Left renal cortex interstitium (tissue), 4 donors: Measurements from ENCODE around the gene FOXF2. TPM values are rescaled to one million over a fixed set of nuclear protein-coding genes. Genes with fewer than 3 reads are reported as not detected.

Experiments used
- DNase-seq, 4 donors: peaks; one replicate each; pipeline ENCODE4 v3.0.0-alpha.2; 2013; ENCODE audit warnings: low read depth in 4 of 4, low spot score in 2 of 4, missing footprints in 1 of 4
- polyA plus RNA-seq, 4 donors: library from polyadenylated mRNA; unstranded; fragments of 120-200 nt; gene quantifications; one replicate each; pipeline ENCODE4 v1.2.1, GENCODE V29; 2013; ENCODE audit not compliant: insufficient read length in 4 of 4

FOXF2 gene
- polyA plus RNA-seq, 4 donors: 0.16 to 0.25 (median 0.22) TPM

DNA sequence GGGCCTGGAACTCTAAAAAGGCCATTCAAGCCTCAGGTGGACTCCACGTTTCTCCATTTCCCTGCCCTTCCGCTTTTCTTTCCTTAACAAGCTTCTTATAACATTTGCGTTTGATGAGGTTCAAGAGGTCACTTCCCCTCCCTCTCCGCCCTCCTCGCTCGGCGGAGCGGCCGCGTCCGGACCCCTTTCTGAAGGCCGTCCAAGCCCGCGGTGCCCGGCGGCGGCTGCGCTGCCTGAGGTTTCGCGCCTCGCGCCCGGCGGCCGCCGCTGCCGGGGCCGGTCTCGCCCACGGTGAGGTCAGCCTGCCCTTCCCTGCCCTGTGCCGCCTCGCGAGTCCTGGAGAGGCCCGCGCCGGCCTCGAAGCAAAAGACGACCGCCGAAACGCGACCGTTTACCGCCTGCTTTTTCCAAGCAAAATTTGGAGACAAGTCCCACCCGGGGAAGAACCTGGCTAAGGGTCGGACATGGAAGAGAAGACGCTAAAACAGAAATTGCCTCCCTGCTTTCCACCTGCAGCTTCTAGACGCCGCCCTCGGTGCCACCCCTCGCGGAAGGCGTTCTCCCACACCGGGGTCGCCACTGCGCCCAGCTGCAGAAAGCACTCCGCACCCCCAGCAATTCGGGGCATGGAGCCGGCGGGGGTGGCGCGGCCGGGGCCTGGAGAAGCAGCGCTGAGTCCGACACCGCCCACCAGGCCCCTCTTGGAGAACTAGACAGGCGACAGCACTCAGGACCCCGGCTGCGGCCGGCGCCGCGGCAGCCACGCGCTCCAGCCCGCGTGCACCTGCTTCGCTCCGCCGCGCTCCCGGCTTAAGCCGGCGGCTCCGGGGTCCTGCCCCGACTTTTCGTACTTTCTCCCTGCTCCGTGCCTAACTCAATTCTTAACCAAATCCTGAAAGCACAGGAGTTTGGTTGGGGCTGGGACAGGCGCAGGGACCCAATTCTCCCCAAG lies 11.0 kb upstream of the FOXF2 start:
- DNase-seq: no peak

DNA sequence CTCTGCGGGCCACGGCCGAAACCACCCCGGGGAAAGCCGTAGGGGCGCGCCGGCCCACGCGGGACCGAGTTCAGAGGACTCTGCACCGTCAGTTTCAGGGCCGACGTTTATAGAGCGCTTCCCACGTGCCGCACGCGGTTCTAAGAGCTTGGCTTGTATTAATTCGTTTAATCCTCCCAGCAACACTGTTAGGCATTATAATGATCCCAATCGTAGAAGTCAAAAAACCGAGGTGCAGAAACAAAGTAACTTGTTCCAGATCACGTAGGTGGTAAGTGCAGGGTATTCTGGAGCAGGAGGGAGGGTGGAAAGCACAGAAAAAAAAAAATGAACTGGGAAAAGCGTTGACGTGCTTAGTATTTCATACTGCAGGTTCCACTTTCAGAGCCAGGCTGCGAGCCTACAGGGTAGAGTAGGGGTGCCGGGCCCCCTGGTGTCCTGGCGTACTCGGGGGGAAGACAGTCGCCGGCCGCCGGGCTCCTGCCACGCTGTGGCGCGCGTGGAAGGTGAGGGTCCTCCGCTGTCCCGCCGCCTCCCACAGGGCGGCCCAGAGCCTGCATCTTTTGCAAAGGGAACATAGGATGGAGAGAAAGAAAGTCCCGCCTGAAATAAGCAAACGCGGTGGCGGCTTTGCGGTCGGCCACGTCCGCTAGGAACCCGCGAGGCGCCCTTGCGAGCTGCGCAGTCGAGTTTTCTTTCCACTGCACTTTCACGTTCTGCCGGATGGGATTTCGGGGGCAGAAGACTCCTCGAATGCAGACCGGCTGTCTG lies 10.2 kb upstream of the FOXF2 start:
- no peak for DNase-seq

DNA sequence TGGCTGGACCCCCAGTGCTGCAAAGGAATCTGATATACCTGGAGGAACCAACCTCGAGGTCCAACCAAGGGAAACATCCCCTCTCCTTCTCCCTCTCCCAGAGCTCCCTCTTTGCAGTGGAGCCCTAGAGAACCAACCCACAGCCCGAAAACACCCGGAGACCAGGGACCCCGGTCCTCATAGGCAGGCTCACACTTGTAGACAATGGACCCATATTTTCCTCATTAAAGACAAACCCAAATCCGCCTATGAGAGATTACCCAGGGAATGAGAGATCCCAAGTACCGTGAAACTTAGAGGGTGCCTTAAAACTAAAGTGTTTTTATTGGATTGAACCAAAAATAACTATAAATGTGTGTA lies 9.6 kb upstream of the FOXF2 start:
- no peak for DNase-seq

DNA sequence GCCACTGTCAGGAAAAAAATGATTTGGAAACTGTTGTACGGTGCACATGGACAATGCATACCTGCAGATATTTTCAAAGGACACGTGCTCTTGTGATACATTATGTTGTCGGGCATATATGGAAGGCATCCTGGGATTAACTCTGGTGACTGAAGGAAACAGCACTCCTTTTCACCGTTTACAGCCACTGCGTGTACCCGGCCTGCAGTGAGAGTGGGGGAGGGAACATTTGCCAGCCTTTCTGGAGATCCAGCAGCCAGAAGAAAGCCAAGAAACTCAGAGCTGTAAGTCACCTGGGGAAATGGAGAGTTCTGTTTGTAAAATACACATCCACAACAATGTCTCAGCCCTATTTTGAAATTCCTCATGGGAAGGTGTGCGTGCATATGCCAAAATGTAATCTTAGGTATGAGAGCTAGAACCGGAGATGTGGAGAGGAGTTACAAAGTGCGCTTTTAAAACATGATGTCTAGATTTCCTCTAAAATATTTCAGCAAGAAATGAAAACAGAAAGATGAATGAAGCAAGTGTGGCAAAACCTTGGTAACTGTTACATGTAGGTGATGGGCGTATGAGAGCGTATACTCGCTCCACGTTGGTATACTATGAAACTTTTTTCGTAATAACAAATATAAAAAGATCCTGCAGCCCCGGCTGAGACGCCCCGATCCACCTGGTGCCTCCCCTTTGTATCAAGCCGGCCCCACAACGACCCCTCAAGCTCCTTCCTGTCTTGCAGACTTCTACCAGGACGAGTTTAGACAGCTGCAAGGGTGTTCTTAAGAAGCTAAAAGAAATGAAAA lies 8.6 kb upstream of the FOXF2 start:
- no peak for DNase-seq

DNA sequence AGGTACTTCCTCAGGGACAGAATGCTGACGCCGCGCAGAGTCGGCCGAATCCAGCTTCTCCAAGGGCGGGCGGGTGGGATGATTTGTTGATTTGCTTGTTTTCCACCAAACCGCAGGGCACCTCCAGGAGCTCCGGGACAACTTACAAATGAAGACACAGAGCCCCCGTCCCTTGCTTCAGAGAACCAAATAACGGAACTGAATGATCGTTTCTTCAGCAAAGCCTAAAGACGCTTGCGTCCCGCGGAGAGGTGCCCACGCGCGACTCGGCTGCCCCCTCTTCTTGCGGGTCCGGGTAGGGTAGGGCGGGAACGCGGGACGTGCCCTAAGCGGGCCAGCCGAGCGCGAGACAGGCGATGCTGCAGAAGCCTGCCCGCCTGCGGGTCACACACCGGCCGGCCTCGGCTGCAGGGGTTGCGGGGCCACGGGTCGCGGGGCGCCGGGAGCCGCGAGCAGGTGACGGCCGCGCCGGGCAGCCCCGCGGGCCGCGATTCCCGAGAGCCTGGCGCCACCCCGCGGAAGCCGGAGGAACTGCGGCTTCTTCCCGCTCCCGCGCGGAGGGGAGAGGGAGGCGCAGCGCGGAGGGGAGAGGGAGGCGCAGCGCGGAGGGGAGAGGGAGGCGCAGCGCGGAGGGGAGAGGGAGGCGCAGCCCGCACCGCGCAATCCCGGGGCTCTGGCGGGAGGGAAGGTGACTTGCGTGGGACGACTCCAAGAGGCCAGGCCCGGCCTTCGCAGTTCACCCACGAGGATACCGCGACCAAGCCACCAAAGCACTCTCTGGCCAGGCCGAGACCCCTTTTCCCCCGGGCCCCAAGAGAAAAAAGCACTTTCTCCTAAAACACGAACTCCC lies 7.7 kb upstream of the FOXF2 start:
- no peak for DNase-seq

DNA sequence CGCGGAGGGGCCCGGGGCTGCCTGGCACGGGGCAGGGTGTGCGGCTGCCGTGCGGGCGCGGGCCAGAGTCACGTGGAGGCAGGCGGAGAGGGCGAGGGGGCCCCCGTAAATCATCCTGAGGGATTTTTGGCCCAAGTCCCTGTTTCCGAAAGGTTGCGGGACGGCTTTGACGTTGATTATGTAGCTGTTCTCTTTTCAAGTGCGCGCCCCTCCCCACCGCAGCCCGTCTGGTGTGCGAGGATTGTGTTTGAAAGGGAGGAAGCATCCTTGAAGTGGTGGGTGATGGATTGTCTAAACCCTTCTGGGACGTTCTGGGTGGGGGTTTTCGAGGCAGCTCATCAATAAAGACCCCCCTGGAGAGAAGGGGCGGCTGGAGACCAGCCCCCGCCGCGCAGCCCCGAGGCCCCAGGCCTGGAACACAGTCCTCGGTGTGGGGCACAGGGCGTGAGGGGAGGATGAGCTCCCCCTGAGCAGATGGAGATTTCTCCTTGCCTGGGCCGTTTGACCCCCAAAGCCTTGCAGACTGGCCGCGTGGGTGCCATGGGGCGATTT lies 7.0 kb upstream of the FOXF2 start:
- no peak for DNase-seq

DNA sequence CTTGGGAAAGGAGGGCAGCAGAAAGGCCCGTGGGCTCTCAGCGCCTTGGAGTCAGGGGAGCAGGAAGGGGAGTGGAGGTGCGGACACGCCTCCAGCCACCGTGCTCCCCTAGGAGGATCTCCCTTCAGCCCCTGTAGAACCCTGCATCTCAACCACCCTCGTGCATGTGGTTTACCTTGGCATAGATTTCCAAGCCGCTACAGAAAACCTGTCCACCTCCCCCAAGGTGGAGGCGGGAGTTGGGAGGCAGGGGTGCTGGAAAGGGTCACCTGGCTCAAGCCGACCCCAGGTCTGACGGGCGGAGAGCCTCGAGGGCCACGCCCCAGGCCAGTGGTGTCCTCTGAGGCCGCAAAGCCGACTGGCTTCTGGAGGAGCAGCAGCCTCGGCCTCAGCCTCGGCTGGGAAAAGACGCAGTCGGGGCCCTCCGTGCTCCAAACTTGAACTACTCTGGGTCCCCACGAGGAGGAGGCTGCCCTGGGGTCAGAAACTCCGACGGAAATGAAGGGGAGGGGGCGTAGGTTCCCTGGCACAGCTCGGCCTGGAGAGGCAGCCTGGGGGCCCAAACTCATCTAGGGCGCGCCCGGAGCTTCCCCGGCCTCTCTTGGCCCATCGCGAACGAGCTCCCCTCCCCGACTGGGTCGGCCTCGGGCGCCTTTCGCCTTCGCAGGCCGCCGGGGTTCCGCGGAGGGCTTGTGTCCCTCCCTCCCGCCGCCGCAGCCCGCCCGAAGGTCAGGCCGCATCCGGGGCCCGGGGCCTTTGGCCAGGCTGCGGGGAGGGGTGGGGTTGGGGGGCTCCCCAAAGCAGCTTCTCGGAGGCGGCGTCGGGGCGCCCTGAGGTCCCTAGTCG lies 6.3 kb upstream of the FOXF2 start:
- DNase-seq: no peak

DNA sequence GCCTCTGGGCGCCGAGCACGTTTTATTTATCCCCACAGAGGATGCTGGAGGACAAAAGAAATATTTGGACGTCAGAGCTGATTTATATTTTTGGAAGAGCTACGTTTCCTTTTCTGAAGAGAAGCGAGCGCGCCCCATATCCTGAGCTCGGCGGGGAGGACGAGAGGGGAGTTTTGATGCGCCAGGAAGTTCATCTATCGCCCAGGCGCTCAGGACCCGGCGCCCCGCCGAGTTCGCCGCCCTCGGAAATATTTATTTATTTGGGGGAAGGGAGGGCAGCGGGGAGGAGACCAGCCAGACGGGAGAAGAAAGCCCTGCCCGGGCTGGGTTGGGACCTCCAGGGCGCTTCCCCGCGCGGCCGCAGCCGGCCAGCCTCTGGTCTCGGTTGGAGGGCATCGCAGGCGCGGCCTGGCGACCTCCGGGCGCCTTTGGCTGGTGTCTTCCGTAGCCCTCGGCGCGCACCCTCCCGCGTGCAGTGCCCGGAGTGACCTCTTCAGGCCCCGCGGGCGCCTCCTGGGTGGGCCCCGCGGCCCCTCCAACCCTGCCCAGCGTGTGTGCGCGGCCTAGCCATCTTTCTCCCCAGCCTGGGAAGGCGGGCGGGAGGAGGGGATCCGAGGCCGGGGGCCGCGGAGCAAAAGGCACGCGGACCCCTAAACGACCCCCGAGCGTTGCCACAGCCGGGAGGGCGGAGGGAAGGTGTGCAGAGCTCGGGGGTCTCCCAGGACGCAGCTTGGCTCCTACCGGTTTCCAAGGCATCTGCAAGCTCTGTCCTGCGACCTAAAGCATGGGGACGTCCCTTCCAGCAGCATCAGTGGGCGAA lies 5.4 kb upstream of the FOXF2 start:
- DNase-seq: no peak

DNA sequence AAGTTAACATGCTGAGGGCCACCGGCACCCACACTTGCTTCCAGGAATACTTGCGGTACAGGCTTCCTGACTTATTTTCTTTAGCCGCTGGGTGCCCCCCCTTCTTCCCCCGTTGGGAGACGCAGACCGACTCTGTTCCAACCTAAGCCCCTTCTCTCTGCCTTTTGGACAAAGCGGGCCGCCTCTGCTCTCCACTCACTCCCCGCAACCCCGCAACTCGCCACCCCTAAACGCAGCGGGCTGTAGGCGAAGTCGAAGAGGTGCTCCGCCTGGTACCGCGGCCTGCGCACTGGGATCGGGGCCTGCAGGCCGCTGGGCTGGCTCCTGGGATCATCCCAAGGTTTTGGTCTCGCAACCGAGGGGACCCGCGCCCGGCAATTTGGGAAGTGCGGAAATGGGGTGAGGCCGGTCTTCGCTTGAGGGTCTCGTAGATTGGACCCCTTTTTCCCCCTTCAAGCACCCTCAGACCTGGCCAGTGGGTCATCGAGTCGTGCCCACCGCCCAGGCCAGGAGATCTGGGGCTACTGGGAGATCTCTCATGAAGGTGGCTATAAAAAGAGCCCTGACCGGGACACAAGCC lies 4.7 kb upstream of the FOXF2 start:
- no peak for DNase-seq

DNA sequence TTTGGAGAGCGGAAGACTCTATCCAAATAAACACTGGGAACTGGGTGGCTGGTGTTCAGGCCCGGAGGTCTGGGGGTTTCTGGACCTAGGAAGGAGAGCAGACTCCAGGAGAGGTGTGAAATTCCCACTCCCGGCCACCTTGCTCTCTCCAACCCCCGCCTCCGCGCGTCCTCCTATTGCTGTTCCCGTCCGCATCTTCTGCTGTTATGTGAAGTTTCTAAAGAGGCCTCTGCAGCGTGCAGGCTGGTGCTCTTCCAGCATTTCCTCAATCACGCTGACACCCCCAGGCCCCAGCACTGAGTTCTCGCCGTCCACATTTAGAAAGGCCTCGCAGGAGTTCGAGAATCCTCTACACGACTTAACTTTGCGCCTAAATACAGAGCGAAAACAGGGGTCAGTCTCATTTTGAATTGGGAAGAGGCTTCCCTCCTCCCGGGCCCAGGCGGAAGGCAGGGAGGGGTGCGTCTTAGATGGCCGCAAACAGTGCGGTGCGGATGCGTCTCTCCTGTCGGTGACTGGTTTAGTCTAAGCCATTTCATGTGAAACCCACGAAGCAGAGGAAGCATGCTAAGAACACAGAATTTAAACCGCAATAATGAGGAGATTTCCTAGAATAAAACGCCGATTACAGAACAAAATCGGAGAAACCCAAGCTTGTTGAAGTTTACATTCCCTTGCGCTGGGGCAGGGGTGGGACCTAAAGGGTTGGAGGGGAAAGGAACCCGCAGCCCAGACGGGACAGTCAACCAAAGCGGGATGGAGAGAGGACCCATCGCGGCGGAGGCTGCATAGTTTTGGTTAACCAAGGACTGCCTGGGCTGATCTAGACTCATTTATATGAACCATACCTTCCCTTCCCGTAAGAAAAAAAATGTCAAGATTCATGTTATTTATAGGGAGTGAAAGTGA lies 4.0 kb upstream of the FOXF2 start:
- no peak for DNase-seq

DNA sequence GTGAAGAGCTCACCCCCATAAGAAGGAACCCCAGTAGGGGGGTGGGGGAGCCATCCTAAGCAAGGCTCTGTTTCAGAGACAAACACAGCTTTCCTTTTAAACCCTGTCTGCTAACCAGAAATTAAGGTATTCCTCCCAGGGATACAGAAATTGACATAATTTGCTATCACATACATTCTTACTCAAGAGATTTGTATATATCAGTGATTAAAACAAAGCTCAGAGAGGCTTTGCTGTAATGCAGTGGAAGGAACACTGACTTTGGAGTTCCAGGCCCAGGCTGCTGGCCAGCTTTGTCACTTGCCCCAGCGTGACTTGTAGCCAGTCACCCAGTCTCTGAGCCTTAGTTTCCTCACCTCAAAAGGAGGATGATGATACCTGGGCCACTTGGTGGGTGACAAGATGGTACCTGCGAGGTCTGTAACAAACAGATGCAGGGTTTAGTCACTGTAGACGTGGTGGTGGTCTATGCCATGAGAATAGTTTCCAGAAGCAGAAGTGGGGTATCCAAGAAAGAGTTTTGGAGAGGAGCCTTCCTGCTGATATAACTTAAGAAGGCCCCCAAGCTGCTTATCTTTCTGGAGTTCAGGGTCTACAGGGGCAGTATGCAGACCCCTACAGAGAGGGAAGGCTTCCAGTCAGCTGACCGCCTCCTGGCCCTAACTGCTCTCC lies 3.2 kb upstream of the FOXF2 start:
- no peak for DNase-seq

DNA sequence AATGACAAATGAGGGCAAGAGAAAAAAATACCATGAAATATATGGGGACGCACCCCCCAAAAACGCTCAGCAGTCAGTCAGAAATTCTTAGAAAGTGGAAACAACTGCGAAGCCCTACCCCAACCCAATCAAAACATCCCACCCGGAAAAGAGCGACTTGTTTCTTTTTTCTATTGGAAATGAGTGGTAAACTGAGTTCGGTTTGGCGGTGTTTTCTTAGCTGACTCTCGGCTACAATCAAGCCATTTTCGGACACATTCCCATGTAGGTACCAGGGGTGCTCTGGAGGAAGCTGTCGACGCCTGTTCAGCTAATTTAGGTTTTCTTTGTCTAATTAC lies 1.9 kb upstream of the FOXF2 start:
- DNase-seq: no peak

DNA sequence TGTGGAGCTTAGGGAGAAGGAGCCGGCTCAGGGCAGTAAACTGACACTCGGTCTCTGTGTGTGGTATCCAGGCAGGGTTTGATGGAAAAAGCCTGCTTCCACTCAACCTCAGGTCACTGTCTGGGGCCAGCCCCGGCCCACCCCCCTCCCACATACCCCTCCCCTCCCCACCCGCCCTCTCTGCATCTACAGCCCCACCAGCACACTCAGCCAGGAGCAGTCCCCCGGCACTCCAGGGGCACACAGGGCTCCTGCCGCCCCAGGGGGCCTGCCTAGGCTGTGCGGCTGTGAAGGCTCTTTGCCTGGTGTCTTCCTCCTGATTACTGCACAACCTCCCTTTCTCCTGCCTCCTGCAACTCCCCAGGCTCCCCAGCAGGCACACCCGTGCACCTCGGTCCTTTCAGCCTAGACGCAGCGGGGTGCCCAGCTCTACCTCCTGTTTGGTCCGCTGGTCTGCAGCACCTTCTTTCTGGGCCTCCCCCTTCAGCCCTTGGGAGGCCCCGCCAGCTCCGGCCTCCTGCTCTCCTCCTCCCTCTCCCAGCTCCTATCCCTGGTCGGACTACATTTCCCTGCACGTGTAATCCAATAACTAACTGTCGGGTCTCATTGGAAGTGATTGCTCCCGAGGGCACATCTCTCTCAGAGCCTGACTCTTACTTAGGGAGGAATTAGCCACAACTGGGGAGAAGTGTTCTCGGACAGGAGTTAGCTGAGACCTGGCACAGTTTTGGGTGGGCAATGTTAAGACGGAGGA lies 1.3 kb upstream of the FOXF2 start:
- no peak for DNase-seq

DNA sequence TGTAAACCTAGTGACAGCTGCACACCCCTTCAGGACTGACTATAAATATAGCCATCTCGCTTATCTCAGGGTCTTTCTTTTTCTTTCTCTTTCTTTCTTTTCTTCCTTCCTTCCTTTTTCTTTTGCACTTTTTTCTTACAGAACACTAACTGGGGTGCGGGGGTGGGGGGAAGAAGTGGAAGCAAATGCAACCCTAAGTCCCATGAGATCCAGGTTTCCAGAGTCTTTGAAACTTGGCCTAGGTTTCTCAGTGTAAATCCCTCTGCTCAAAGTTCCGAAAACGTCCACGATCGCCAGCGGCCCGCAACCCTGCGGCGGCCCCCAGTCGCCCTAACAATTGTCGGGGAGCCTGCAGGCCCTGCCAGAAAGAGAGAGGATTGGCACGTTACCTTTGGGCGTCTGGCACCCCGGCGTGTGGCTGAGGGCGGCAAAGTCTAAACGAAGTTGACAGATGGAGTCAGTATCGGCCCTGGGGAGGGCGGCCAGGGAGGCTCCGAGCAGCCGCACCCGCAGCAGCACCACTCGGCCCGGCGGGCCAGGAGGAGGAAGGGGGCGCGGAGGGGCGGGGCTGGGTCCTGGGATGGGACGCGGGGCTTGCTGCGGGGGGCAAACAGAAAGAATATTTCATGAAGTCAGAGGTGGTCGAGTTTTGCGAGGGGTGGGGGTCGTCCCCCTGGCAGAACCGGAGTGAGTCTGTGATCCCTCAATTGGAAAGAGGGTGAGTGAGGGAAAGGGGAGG lies 577 bp upstream of the FOXF2 start:
- no peak for DNase-seq
